HepG2 (cell line): ENCODE data around the gene KCNA3. TPM values are rescaled to one million over a fixed set of nuclear protein-coding genes. Genes with fewer than 3 reads are reported as not detected.

ENCODE experiments used
- ATAC-seq: fragments of 200-7000 bp; cut with Tn5 transposase; 3 replicates; pipeline ENCODE4 v1.9.1; 2020; ENCODE audit warnings: mild to moderate bottlenecking, moderate library complexity
- BruUV-seq: library from RNA; stranded (reverse); fragments of 400-500 nt; replicated peaks from 2 replicates; lab custom pipeline; 2021; lab: Mats Ljungman, UMichigan
- CTCF ChIA-PET: fragments of 300-600 bp; formaldehyde crosslinking; extraction: SDS; loops from one replicate; lab custom pipeline; 2021; ENCODE audit warnings: low total read pairs, inconsistent platforms, low intra/inter-chr PET ratio; lab: Yijun Ruan, JAX
- POLR2A ChIA-PET: fragments of 350-600 bp; sonication (Branson Sonifier 250); formaldehyde crosslinking; loops from one replicate; lab custom pipeline; 2020; ENCODE audit warnings: antibody characterized with exemption, inconsistent platforms; lab: Yijun Ruan, JAX
- DNase-seq: peaks from one replicate; pipeline ENCODE4 v3.0.0-alpha.2; 2015; ENCODE audit warnings: low spot score
- FAIRE-seq: peaks from 3 replicates; lab custom pipeline; 2011; peaks lifted over from hg19 to GRCh38; lab: Jason Lieb, UNC
- H2AFZ ChIP-seq: one replicate; pipeline ENCODE4 v1.6.1; 2011; ENCODE audit warnings: low read length, inconsistent platforms
- H3K27ac ChIP-seq: fragments of 300-600 bp; 3 replicates; pipeline ENCODE4 v1.8.0; 2011; ENCODE audit warnings: mixed run types, mild to moderate bottlenecking, mixed read lengths, low read length, inconsistent platforms; ENCODE audit not compliant: insufficient read depth; ENCODE audit errors: extremely low read length
- H3K27me3 ChIP-seq, 2 experiments: fragments of 200-600 bp in 1 of 2; 2 replicates in 1 of 2; 3 replicates in 1 of 2; pipeline versions ENCODE4 v1.6.0 to v1.8.0; 2011; ENCODE audit warnings: low read length in 2 of 2, mild to moderate bottlenecking in 2 of 2, moderate library complexity in 2 of 2, inconsistent platforms in 1 of 2; ENCODE audit not compliant: insufficient read depth in 2 of 2, control insufficient read depth in 1 of 2
- H3K36me3 ChIP-seq, 2 experiments: fragments of 200-600 bp in 1 of 2; replicated peaks in 1 of 2; 2 replicates in 1 of 2; 3 replicates in 1 of 2; pipeline versions ENCODE4 v1.5.1 to v1.8.0; 2011; ENCODE audit warnings: low read length in 2 of 2, inconsistent platforms in 1 of 2; ENCODE audit not compliant: insufficient read depth in 2 of 2, control insufficient read depth in 1 of 2
- H3K4me1 ChIP-seq: 2 replicates; pipeline ENCODE4 v1.5.1; 2012; ENCODE audit warnings: low read length, inconsistent platforms; ENCODE audit not compliant: insufficient read depth
- H3K4me2 ChIP-seq: 2 replicates; pipeline ENCODE4 v1.6.0; 2011; ENCODE audit warnings: low read depth, low read length, inconsistent platforms
- H3K4me3 ChIP-seq, 3 experiments: fragments of 200-600 bp in 1 of 3; sonication (generic), shearing (Covaris generic) in 1 of 3; replicated peaks in 1 of 3; 2 replicates each; pipeline ENCODE4 v1.5.1; 2011 to 2016; ENCODE audit warnings: low read length in 3 of 3, inconsistent platforms in 2 of 3, low read depth in 2 of 3, mild to moderate bottlenecking in 2 of 3, control low read depth in 1 of 3, mixed read lengths in 1 of 3; ENCODE audit not compliant: insufficient read depth in 1 of 3
- H3K79me2 ChIP-seq: one replicate; pipeline ENCODE4 v1.6.1; 2011; ENCODE audit warnings: low read length, inconsistent platforms; ENCODE audit not compliant: insufficient read depth
- H3K9ac ChIP-seq: 2 replicates; pipeline ENCODE4 v1.6.0; 2011; ENCODE audit warnings: mild to moderate bottlenecking, low read depth, low read length, inconsistent platforms; ENCODE audit not compliant: insufficient read depth
- H3K9me3 ChIP-seq: 2 replicates; pipeline ENCODE4 v1.5.1; 2012; ENCODE audit warnings: mild to moderate bottlenecking, low read length
- H4K20me1 ChIP-seq: 2 replicates; pipeline ENCODE4 v1.6.0; 2011; ENCODE audit warnings: inconsistent platforms, mild to moderate bottlenecking, low read length, moderate library complexity; ENCODE audit not compliant: insufficient read depth
- AHDC1 ChIP-seq: sonication (generic); formaldehyde crosslinking; IDR thresholded peaks from 2 replicates; pipeline ENCODE4 v1.5.1; 2020; ENCODE audit warnings: mild to moderate bottlenecking, missing genetic modification reagents, borderline replicate concordance
- MAFK ChIP-seq, 2 experiments: IDR thresholded peaks in 1 of 2; conservative IDR thresholded peaks in 1 of 2; 2 replicates each; pipeline ENCODE4 v1.6.1; 2011; ENCODE audit warnings: improper control_type of control experiment in 2 of 2, low read length in 2 of 2
- PITX1 ChIP-seq: sonication (generic); formaldehyde crosslinking; IDR thresholded peaks from 2 replicates; pipeline ENCODE4 v1.5.1; 2020; ENCODE audit warnings: mild to moderate bottlenecking, missing genetic modification reagents
- SETDB1 ChIP-seq: sonication (generic); formaldehyde crosslinking; IDR thresholded peaks from 2 replicates; pipeline ENCODE4 v1.5.1; 2020; ENCODE audit warnings: missing genetic modification reagents, mild to moderate bottlenecking, borderline replicate concordance
- SRF ChIP-seq: IDR thresholded peaks from 2 replicates; pipeline ENCODE4 v1.6.1; 2011; ENCODE audit warnings: mild to moderate bottlenecking, low read depth, low read length, moderate library complexity
- ZNF225 ChIP-seq: sonication (generic); formaldehyde crosslinking; IDR thresholded peaks from 2 replicates; pipeline ENCODE4 v1.4.0; 2020; ENCODE audit warnings: mild to moderate bottlenecking, missing genetic modification reagents
- ZNF260 ChIP-seq: sonication (generic); formaldehyde crosslinking; IDR thresholded peaks from 2 replicates; pipeline ENCODE4 v1.4.0; 2020; ENCODE audit warnings: missing genetic modification reagents, low read depth, mild to moderate bottlenecking, borderline replicate concordance
- ZNF446 ChIP-seq: sonication (generic); formaldehyde crosslinking; IDR thresholded peaks from 2 replicates; pipeline ENCODE4 v1.5.0; 2020; ENCODE audit warnings: mild to moderate bottlenecking, missing genetic modification reagents
- ZNF496 ChIP-seq: sonication (generic); formaldehyde crosslinking; IDR thresholded peaks from 2 replicates; pipeline ENCODE4 v1.8.1; 2023; ENCODE audit warnings: mild to moderate bottlenecking, moderate library complexity, missing genetic modification reagents; ENCODE audit not compliant: insufficient replicate concordance
- ZNF773 ChIP-seq: sonication (generic); formaldehyde crosslinking; IDR thresholded peaks from 2 replicates; pipeline ENCODE4 v1.4.0; 2020; ENCODE audit warnings: missing genetic modification reagents, borderline replicate concordance
- ZNF83 ChIP-seq: sonication (generic); formaldehyde crosslinking; IDR thresholded peaks from 2 replicates; pipeline ENCODE4 v1.4.0; 2020; ENCODE audit warnings: missing genetic modification reagents, mild to moderate bottlenecking, borderline replicate concordance
- ZSCAN29 ChIP-seq: sonication (generic); formaldehyde crosslinking; conservative IDR thresholded peaks from 2 replicates; pipeline ENCODE4 v1.4.0; 2020; ENCODE audit warnings: mild to moderate bottlenecking, missing genetic modification reagents
- WGBS: methylation state at CpG from one replicate; pipeline ENCODE4 v1.1.6; 2017; ENCODE audit warnings: low lambda C conversion rate; 5-methylcytosine and 5-hydroxymethylcytosine counted together
- in situ Hi-C: cut with HindIII; loops from 2 replicates; pipeline ENCODE4 v1.10.0; 2017; ENCODE audit warnings: low pct_unique_long_range_greater_than_20kb; ENCODE audit not compliant: extremely low pct_ligation_motif_present
- intact Hi-C: fragments of 100-400 bp; cut with micrococcal nuclease; formaldehyde crosslinking; loops from one replicate; pipeline ENCODE4 v1.10.0; 2022; ENCODE audit not compliant: unreplicated experiment
- polyA plus RNA-seq, 8 experiments: library from polyadenylated mRNA; depleted of rRNA in 3 of 8; stranded (reverse) in 7 of 8; unstranded in 1 of 8; fragments of >200 nt; fragmentation: Illumina TruSeq in 4 of 8; extraction: Trizol in 4 of 8; gene quantifications; 2 replicates each; pipeline versions ENCODE4 v1.2.1 to v1.2.3, GENCODE V29; 2011 to 2016; ENCODE audit warnings: low read depth in 4 of 8, missing spikeins in 1 of 8, mixed read lengths in 1 of 8; ENCODE audit not compliant: insufficient read depth in 1 of 8
- total RNA-seq, 5 experiments: library from RNA; depleted of rRNA; stranded (reverse); fragments of >200 nt; fragmentation: Illumina TruSeq; extraction: Trizol; gene quantifications; 2 replicates each; pipeline ENCODE4 v1.2.3, GENCODE V29; 2016; ENCODE audit warnings: low read depth in 1 of 5
- TF ChIP-seq, protein P1 (sequence below): sonication (generic); formaldehyde crosslinking; conservative IDR thresholded peaks from 2 replicates; pipeline ENCODE4 v1.4.0; 2020; ENCODE audit warnings: missing genetic modification reagents

KCNA3 gene
- total and polyA plus RNA-seq, 2 of the 13 experiments (the other 11 are each of a cell fraction or from before 2014, with no cell fraction given), result not detected

DNA sequence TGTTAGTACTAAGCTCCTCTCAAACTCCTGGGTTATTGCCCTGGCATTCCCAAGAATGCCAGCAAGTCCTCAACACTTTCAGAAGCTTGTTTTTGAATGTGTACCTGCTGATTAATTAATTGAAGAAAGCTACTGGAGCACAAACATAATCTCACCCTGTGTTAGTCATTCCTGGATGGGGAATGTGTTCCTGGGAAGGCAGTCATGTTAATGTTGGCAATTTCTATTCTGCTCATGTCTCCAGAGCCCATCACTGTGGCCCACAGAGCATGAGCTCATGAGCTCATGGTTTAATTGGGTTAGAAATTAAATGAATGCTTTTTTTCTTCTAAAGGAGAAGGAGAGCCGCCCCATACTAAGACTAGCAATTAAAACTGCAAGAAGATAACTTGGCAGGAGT, 31.9 kb upstream of the KCNA3 start:
- Histone ChIP-seq H3K27me3 (no peaks in the 10 kb centered on the region; a peak in 2 of 5 replicates), H2AFZ (no peak overlapping the region), H3K27ac (no peak overlapping the region), H3K36me3 (no peaks in the 10 kb centered on the region), H3K79me2 (no peaks in the 10 kb centered on the region), H3K4me2 (no peak overlapping the region), H3K4me1 (no peaks in the 10 kb centered on the region), H3K9me3 (no peaks in the 10 kb centered on the region), H3K4me3 (no peak overlapping the region), H3K9ac (no peak overlapping the region), H4K20me1 (no peaks in the 10 kb centered on the region)
- CTCF ChIA-PET, result no interaction called here
- BruUV-seq, result no TSS peak
- in situ Hi-C loops (no loop called here), intact Hi-C loops (no loop called here)
- WGBS, result 0% methylated on average over 1 of the region's 1 CpG
- FAIRE-seq (no peak), DNase-seq (no peak), ATAC-seq (no peak)
- POLR2A ChIA-PET, result no interaction called here
- TF ChIP-seq, protein P1, sequence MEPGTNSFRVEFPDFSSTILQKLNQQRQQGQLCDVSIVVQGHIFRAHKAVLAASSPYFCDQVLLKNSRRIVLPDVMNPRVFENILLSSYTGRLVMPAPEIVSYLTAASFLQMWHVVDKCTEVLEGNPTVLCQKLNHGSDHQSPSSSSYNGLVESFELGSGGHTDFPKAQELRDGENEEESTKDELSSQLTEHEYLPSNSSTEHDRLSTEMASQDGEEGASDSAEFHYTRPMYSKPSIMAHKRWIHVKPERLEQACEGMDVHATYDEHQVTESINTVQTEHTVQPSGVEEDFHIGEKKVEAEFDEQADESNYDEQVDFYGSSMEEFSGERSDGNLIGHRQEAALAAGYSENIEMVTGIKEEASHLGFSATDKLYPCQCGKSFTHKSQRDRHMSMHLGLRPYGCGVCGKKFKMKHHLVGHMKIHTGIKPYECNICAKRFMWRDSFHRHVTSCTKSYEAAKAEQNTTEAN, result no peak
- TF ChIP-seq ZNF773 (CRISPR knock-in tag), result no peak

DNA sequence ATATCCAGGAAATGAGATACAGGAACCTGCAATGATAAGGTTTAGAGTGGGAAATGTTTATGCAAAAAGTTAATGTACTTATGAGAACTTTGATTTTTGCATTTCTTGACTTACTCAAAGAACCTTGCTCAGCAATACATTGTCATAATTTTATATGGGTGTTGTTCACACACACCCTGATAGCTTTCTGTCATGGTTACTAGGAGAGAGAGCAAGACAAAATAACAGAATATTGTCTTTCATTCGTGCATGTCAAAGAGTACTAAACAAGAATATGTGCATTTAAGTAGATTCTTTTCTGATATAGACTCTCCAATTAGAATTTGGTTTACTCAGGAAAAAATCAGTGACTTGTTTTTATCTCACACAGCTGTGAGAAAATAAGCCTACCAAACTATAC, 27.5 kb upstream of the KCNA3 start:
- H4K20me1 ChIP-seq, result no peaks in the 10 kb centered on the region
- DNase-seq, result no peak
- no peak for FAIRE-seq
- no peaks in the 10 kb centered on the region for H3K36me3 ChIP-seq
- ChIA-PET POLR2A (no interaction called here), CTCF (no interaction called here)
- no peak overlapping the region for H3K4me3 ChIP-seq
- H3K9ac ChIP-seq, result no peak overlapping the region
- 0% methylated on average over 1 of the region's 1 CpG for WGBS
- no peak overlapping the region for H2AFZ ChIP-seq
- no peaks in the 10 kb centered on the region for H3K4me1 ChIP-seq
- BruUV-seq, result no TSS peak
- H3K4me2 ChIP-seq, result no peak overlapping the region
- H3K9me3 ChIP-seq, result no peaks in the 10 kb centered on the region
- no peak for ATAC-seq
- no peaks in the 10 kb centered on the region; a peak in 1 of 5 replicates for H3K27me3 ChIP-seq
- intact Hi-C loops, result no loop called here
- H3K27ac ChIP-seq, result no peak overlapping the region
- no peaks in the 10 kb centered on the region for H3K79me2 ChIP-seq
- in situ Hi-C loops, result no loop called here
- TF ChIP-seq SRF (no peak), ZNF496 (CRISPR knock-in tag) (no peak), ZSCAN29 (CRISPR knock-in tag) (no peak), ZNF446 (CRISPR knock-in tag) (no peak), MAFK (conservative IDR thresholded peaks at IDR 0.05 in 1 of 2, IDR thresholded peaks at IDR 0.05 in 1 of 2; ENCODE audit: low read length in 2 of 2) (no peak), ZNF83 (CRISPR knock-in tag) (no peak), PITX1 (CRISPR knock-in tag) (no peak), SETDB1 (no peak), ZNF260 (no peak), ZNF225 (CRISPR knock-in tag) (no peak), AHDC1 (no peak)
